OCI-LY1 (cell line): ENCODE results near the gene PPP1R12A.

Source experiments
- H2AFZ ChIP-seq: fragments of 200-600 bp; sonication (generic), shearing (Covaris generic); 2 replicates; pipeline ENCODE4 v1.6.0; 2014; ENCODE audit warnings: antibody characterized with exemption, mild to moderate bottlenecking, low read length
- H3F3A ChIP-seq: fragments of 200-600 bp; sonication (generic), shearing (Covaris generic); 2 replicates; pipeline ENCODE4 v1.6.0; 2014; ENCODE audit warnings: mild to moderate bottlenecking, antibody characterized with exemption, low read length, moderate library complexity; ENCODE audit not compliant: insufficient read depth
- H3K27ac ChIP-seq: fragments of 200-600 bp; sonication (generic); 2 replicates; pipeline ENCODE4 v1.5.1; 2014; ENCODE audit warnings: low read length, mixed run types, mild to moderate bottlenecking, low read depth; ENCODE audit not compliant: poor library complexity, severe bottlenecking
- H3K27me3 ChIP-seq: fragments of 200-600 bp; sonication (generic); 2 replicates; pipeline ENCODE4 v1.6.0; 2014; ENCODE audit warnings: antibody characterized with exemption, mild to moderate bottlenecking, low read length, moderate library complexity; ENCODE audit not compliant: insufficient read depth
- H3K36me3 ChIP-seq: fragments of 200-600 bp; sonication (generic); 2 replicates; pipeline ENCODE4 v1.6.1; 2014; ENCODE audit warnings: mild to moderate bottlenecking, antibody characterized with exemption, low read length, moderate library complexity, mixed read lengths; ENCODE audit not compliant: insufficient read depth
- H3K4me1 ChIP-seq: fragments of 200-600 bp; sonication (generic); 2 replicates; pipeline ENCODE4 v1.5.1; 2014; ENCODE audit warnings: mild to moderate bottlenecking, low read length, moderate library complexity; ENCODE audit not compliant: insufficient read depth, severe bottlenecking
- H3K4me2 ChIP-seq: fragments of 200-600 bp; sonication (generic), shearing (Covaris generic); 2 replicates; pipeline ENCODE4 v1.6.1; 2014; ENCODE audit warnings: low read length
- H3K4me3 ChIP-seq: fragments of 200-600 bp; sonication (generic); 2 replicates; pipeline ENCODE4 v1.5.1; 2014; ENCODE audit warnings: low read length, low read depth, mild to moderate bottlenecking, mixed read lengths; ENCODE audit not compliant: poor library complexity, severe bottlenecking
- H3K79me2 ChIP-seq: fragments of 200-600 bp; shearing (Covaris generic); 2 replicates; pipeline ENCODE4 v1.6.1; 2016; ENCODE audit warnings: mixed run types, low read length, mixed read lengths; ENCODE audit not compliant: insufficient read depth
- H3K9ac ChIP-seq: fragments of 200-600 bp; sonication (generic), shearing (Covaris generic); 2 replicates; pipeline ENCODE4 v1.6.1; 2014; ENCODE audit warnings: mild to moderate bottlenecking, low read length, mixed read lengths
- H3K9me2 ChIP-seq: fragments of 200-600 bp; sonication (generic), shearing (Covaris generic); 2 replicates; pipeline ENCODE4 v1.6.1; 2014; ENCODE audit warnings: low read depth, mild to moderate bottlenecking, low read length, mixed read lengths
- H3K9me3 ChIP-seq: fragments of 200-600 bp; shearing (Covaris generic); 2 replicates; pipeline ENCODE4 v1.6.1; 2014; ENCODE audit warnings: low read length, mixed read lengths
- H4K20me1 ChIP-seq: fragments of 200-600 bp; sonication (generic), shearing (Covaris generic); 2 replicates; pipeline ENCODE4 v1.6.0; 2016; ENCODE audit warnings: mild to moderate bottlenecking, low read length; ENCODE audit not compliant: insufficient read depth
- EZH2 ChIP-seq: fragments of 200-600 bp; sonication (generic), shearing (Covaris generic); IDR thresholded peaks from 2 replicates; pipeline ENCODE4 v1.8.0; 2017; ENCODE audit warnings: borderline replicate concordance, mixed run types, mild to moderate bottlenecking, antibody characterized with exemption, low read length, moderate library complexity, mixed read lengths
- TF ChIP-seq, protein P1 (sequence below): fragments of 200-600 bp; sonication (generic), shearing (Covaris generic); IDR thresholded peaks from 2 replicates; pipeline ENCODE4 v1.5.1; 2017; ENCODE audit warnings: mild to moderate bottlenecking, antibody characterized with exemption, low read length, moderate library complexity, mixed read lengths

PPP1R12A gene

DNA sequence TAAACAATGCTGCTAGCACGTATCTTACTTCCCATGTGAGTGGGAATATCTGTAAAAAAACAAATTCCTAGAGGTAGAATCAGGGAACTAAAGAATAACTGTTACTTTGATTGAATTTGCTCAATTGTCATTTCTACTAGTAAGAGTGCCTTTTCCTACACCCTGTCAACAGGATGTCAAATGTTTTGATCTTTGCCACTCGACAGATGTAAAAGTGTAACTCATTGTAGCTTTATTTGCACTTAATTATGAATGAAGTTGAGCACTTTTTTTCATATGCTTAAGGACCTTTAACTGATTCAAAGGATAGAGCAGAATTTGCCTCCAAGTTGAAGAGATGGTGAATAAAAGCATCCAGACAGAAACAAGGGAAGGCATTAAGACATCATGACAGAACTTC, 104.5 kb downstream of the PPP1R12A start:
- Histone ChIP-seq H4K20me1 (no peaks in the 10 kb centered on the region), H3K9me3 (no peaks in the 10 kb centered on the region), H3K27ac (no peak overlapping the region), H3K36me3 (peaks cover 46% of the 10 kb centered on the region), H3K27me3 (no peaks in the 10 kb centered on the region), H2AFZ (no peak overlapping the region), H3K4me3 (no peak overlapping the region), H3K4me2 (no peak overlapping the region), H3F3A (no peaks in the 10 kb centered on the region), H3K79me2 (no peaks in the 10 kb centered on the region), H3K4me1 (no peaks in the 10 kb centered on the region), H3K9me2 (no peaks in the 10 kb centered on the region), H3K9ac (no peak overlapping the region)
- TF ChIP-seq, protein P1, sequence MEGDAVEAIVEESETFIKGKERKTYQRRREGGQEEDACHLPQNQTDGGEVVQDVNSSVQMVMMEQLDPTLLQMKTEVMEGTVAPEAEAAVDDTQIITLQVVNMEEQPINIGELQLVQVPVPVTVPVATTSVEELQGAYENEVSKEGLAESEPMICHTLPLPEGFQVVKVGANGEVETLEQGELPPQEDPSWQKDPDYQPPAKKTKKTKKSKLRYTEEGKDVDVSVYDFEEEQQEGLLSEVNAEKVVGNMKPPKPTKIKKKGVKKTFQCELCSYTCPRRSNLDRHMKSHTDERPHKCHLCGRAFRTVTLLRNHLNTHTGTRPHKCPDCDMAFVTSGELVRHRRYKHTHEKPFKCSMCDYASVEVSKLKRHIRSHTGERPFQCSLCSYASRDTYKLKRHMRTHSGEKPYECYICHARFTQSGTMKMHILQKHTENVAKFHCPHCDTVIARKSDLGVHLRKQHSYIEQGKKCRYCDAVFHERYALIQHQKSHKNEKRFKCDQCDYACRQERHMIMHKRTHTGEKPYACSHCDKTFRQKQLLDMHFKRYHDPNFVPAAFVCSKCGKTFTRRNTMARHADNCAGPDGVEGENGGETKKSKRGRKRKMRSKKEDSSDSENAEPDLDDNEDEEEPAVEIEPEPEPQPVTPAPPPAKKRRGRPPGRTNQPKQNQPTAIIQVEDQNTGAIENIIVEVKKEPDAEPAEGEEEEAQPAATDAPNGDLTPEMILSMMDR = no peak
- TF ChIP-seq EZH2 = no peak

DNA sequence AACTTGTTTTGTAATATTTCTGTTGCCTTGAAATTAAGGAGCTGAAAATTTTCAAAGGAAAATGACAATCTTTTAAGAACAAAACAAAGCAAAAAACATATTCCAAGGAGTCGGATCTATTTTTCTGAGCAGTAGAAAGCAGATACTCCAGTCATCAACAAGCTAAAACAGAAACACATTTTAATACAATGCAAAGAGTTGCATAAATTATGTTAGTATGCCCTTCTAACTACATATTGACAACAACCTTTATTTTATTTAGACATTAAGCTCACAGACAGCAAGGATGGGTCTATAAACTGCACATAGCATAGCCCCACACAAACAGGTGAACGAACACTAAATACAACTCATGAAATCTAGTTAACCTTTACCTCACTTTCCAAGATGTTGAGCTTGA, 106.0 kb downstream of the PPP1R12A start:
- Histone ChIP-seq H3K27ac (no peak overlapping the region), H3K9me2 (no peaks in the 10 kb centered on the region), H4K20me1 (no peaks in the 10 kb centered on the region), H2AFZ (no peak overlapping the region), H3K27me3 (no peaks in the 10 kb centered on the region), H3F3A (no peaks in the 10 kb centered on the region), H3K4me3 (no peak overlapping the region), H3K4me2 (no peak overlapping the region), H3K9ac (no peak overlapping the region), H3K79me2 (no peaks in the 10 kb centered on the region), H3K4me1 (no peaks in the 10 kb centered on the region), H3K9me3 (no peaks in the 10 kb centered on the region), H3K36me3 (peaks cover 57% of the 10 kb centered on the region)
- no peak for TF ChIP-seq EZH2
- TF ChIP-seq, protein P1 = no peak

DNA sequence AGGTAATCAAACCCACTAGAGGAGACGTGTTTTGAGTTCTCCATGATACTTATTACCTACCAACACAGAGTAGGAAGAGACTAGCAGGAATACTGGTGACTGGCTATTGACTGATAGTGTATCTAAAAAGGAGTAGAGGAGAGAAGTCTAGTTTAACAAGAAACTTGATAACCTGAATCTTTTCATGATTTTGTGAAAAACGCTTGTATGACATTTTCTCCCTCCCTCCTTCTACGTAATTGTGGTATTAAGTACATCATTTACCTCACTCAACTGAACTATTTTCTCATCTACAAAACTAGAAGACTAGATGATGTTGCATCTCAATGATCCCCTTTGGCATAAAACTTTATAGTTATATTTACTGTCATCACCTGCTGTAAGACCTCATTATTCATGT, 107.4 kb downstream of the PPP1R12A start:
- no peak overlapping the region for H3K27ac ChIP-seq
- no peaks in the 10 kb centered on the region for H3K4me1 ChIP-seq
- peaks cover 63% of the 10 kb centered on the region for H3K36me3 ChIP-seq
- H3K9ac ChIP-seq = no peak overlapping the region
- H3K4me2 ChIP-seq = no peak overlapping the region
- no peaks in the 10 kb centered on the region for H3K9me2 ChIP-seq
- H3K79me2 ChIP-seq = no peaks in the 10 kb centered on the region
- no peaks in the 10 kb centered on the region for H4K20me1 ChIP-seq
- no peaks in the 10 kb centered on the region for H3K27me3 ChIP-seq
- no peak overlapping the region for H2AFZ ChIP-seq
- H3K4me3 ChIP-seq = no peak overlapping the region
- H3F3A ChIP-seq = no peaks in the 10 kb centered on the region
- TF ChIP-seq EZH2 = no peak
- TF ChIP-seq, protein P1 = no peak
- H3K9me3 ChIP-seq = no peaks in the 10 kb centered on the region
